GM12875 (cell line): Measurements from ENCODE around the gene GPC5.

Experiments
- H3K4me3 ChIP-seq: one replicate; pipeline ENCODE4 v1.5.1; 2011; ENCODE audit warnings: low read depth, low read length, control low read depth
- CTCF ChIP-seq: IDR thresholded peaks from 2 replicates; pipeline ENCODE4 v1.5.1; 2011; ENCODE audit warnings: low read depth, mild to moderate bottlenecking, control low read depth, inconsistent platforms, low read length, moderate library complexity, borderline replicate concordance; ENCODE audit not compliant: insufficient read depth

GPC5 gene

GRCh38 chr13:91355099-91355825 lies 43.2 kb upstream of the GPC5 start:
- TF ChIP-seq CTCF: no peak
- no peak overlapping the region for H3K4me3 ChIP-seq

GRCh38 chr13:91355826-91356710 lies 42.4 kb upstream of the GPC5 start:
- TF ChIP-seq CTCF: no peak

GRCh38 chr13:91356919-91357612 lies 41.4 kb upstream of the GPC5 start:
- H3K4me3 ChIP-seq: no peak overlapping the region
- no peak for TF ChIP-seq CTCF

More at GRCh38 chr13:91355826-91356710, 42.4 kb upstream of the GPC5 start:
- H3K4me3 ChIP-seq: no peak overlapping the region

- no peak for TF ChIP-seq CTCF
- no peak overlapping the region for H3K4me3 ChIP-seq
Measured at GRCh38 chr13:91357613-91358386, 40.6 kb upstream of the GPC5 start.

- no peak overlapping the region for H3K4me3 ChIP-seq
- TF ChIP-seq CTCF: no peak
Measured at GRCh38 chr13:91358387-91358782, 40.0 kb upstream of the GPC5 start.

GRCh38 chr13:91359111-91359510 lies 39.3 kb upstream of the GPC5 start:
- no peak for TF ChIP-seq CTCF
- H3K4me3 ChIP-seq: no peak overlapping the region
